Ovary (tissue), 9 donors: ENCODE measurements around the gene NELL1. TPM values are rescaled to one million over a fixed set of nuclear protein-coding genes. Genes with fewer than 3 reads are reported as not detected.

Source experiments
- DNase-seq, 5 donors: peaks; one replicate each; pipeline ENCODE4 v3.0.0-alpha.2; 2019 to 2020
- H3K27ac ChIP-seq, 2 donors: fragments of 200-600 bp; one replicate each; pipeline versions ENCODE4 v1.5.1 to v1.8.0; 2019 to 2022
- H3K27me3 ChIP-seq: fragments of 200-600 bp; one replicate; pipeline ENCODE4 v1.8.0; 2022
- H3K36me3 ChIP-seq: fragments of 200-600 bp; sonication (generic); one replicate; pipeline ENCODE4 v1.5.1; 2019
- H3K4me1 ChIP-seq: one replicate; pipeline ENCODE4 v1.8.1; 2013; ENCODE audit warnings: mild to moderate bottlenecking, moderate library complexity; ENCODE audit not compliant: insufficient read depth
- H3K4me3 ChIP-seq: fragments of 200-600 bp; sonication (generic); one replicate; pipeline ENCODE4 v1.5.1; 2017
- H3K9me3 ChIP-seq, 2 donors: fragments of 200-600 bp in 1 of 2; sonication (generic) in 1 of 2; one replicate each; pipeline versions ENCODE4 v1.5.1 to v1.8.1; 2013 to 2019; ENCODE audit warnings: mild to moderate bottlenecking in 1 of 2, moderate library complexity in 1 of 2
- EP300 ChIP-seq: sonication (generic); formaldehyde crosslinking; IDR thresholded peaks from one replicate; pipeline ENCODE4 v1.6.1; 2017; ENCODE audit warnings: antibody characterized with exemption
- POLR2A ChIP-seq: fragments of 450-650 bp; IDR thresholded peaks from one replicate; pipeline ENCODE4 v1.6.1; 2017; ENCODE audit warnings: antibody characterized with exemption, mild to moderate bottlenecking, moderate library complexity
- WGBS, 3 donors: extraction: QIAGEN DNeasy Blood & Tissue Kit in 1 of 3; methylation state at CpG; one replicate each; pipeline versions ENCODE4 v1.1.5 to v1.1.7; 2013 to 2017; 5-methylcytosine and 5-hydroxymethylcytosine counted together
- intact Hi-C, 4 donors: fragments of 100-400 bp; cut with DNase I; formaldehyde crosslinking; loops; one replicate each; pipeline versions ENCODE4 v1.11.0 to v1.15.1; 2022 to 2023
- polyA plus RNA-seq, 2 donors: library from polyadenylated mRNA; stranded (reverse); fragments of 200-250 nt in 1 of 2; fragments of 350-450 nt in 1 of 2; fragmentation: Illumina TruSeq in 1 of 2; extraction: RNeasy Lipid Tissue Mini Kit (QIAGEN cat#74804) in 1 of 2; gene quantifications; one replicate each; pipeline ENCODE4 v1.2.3, GENCODE V29; 2013 to 2014
- total RNA-seq, 7 donors: library from RNA; depleted of rRNA in 2 of 7; stranded (reverse); fragments of >200 nt in 2 of 7; fragmentation: NEBNext Ultra II Directional in 3 of 7; extraction: Animal tissue kit (Norgen Biotek cat#: 25700) in 3 of 7; gene quantifications; one replicate each; pipeline versions ENCODE4 v1.1.0 to v1.2.4, GENCODE V29; 2016 to 2023
- TF ChIP-seq, protein P1 (sequence below), 3 donors: fragments of 450-650 bp in 2 of 3; fragments of 200-600 bp in 1 of 3; IDR thresholded peaks; one replicate each; pipeline versions ENCODE4 v1.5.1 to v1.8.0; 2016 to 2022; ENCODE audit warnings: antibody characterized with exemption in 3 of 3, mild to moderate bottlenecking in 1 of 3
- donor health status: DM: no; HTN: no; CAD: no; lungs with moderate emphysema.
- donor health status: DM: no; HTN: no; CAD: no.
- donor health status: Bipolar disorder and iron deficiency.
- donor health status: DM: yes; HTN: yes; CAD: no.
- donor health status: DM: no; HTN: no; CAD: no.
- donor health status: DM: yes; HTN: yes; CAD: no.

NELL1 gene
- total and polyA plus RNA-seq, 9 donors = 0.21 to 0.43 (median 0.36) TPM; not detected in 5

- no peak for TF ChIP-seq POLR2A
- no peak for TF ChIP-seq EP300
- TF ChIP-seq, protein P1, sequence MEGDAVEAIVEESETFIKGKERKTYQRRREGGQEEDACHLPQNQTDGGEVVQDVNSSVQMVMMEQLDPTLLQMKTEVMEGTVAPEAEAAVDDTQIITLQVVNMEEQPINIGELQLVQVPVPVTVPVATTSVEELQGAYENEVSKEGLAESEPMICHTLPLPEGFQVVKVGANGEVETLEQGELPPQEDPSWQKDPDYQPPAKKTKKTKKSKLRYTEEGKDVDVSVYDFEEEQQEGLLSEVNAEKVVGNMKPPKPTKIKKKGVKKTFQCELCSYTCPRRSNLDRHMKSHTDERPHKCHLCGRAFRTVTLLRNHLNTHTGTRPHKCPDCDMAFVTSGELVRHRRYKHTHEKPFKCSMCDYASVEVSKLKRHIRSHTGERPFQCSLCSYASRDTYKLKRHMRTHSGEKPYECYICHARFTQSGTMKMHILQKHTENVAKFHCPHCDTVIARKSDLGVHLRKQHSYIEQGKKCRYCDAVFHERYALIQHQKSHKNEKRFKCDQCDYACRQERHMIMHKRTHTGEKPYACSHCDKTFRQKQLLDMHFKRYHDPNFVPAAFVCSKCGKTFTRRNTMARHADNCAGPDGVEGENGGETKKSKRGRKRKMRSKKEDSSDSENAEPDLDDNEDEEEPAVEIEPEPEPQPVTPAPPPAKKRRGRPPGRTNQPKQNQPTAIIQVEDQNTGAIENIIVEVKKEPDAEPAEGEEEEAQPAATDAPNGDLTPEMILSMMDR (IDR thresholded peaks at IDR 0.05) = no peak
- H3K27ac ChIP-seq = no peak overlapping the region
- intact Hi-C loops = no loop called here
- H3K27me3 ChIP-seq = no peaks in the 10 kb centered on the region
- DNase-seq = no peak
- H3K9me3 ChIP-seq = no peaks in the 10 kb centered on the region
- H3K4me1 ChIP-seq = no peaks in the 10 kb centered on the region
- WGBS, 3 donors = 74 to 85% (median 76%) methylated on average over 6 of the region's 6 CpGs
- H3K4me3 ChIP-seq = no peak overlapping the region
- no peaks in the 10 kb centered on the region for H3K36me3 ChIP-seq
Measured at GRCh38 chr11:20707876-20708275, 38.5 kb downstream of the NELL1 start.

- intact Hi-C loops = no loop called here
- no peak for DNase-seq
- 81 to 84% (median 81%) methylated on average over 3 of the region's 3 CpGs for WGBS, 3 donors
Measured at GRCh38 chr11:20712912-20713311, 43.5 kb downstream of the NELL1 start.

GRCh38 chr11:20715464-20715863 is 46.1 kb downstream of the NELL1 start:
- Histone ChIP-seq H3K4me1 (no peaks in the 10 kb centered on the region), H3K9me3 (no peaks in the 10 kb centered on the region), H3K27me3 (no peaks in the 10 kb centered on the region), H3K27ac (no peak overlapping the region), H3K36me3 (no peaks in the 10 kb centered on the region), H3K4me3 (no peak overlapping the region)
- TF ChIP-seq POLR2A (no peak), EP300 (no peak)
- TF ChIP-seq, protein P1 (IDR thresholded peaks at IDR 0.05) = no peak
- no peak for DNase-seq
- 64 to 91% (median 72%) methylated on average over 1 of the region's 1 CpG for WGBS, 3 donors
- intact Hi-C loops = no loop called here

More at GRCh38 chr11:20712912-20713311, 43.5 kb downstream of the NELL1 start:
- TF ChIP-seq POLR2A = no peak
- TF ChIP-seq, protein P1 (IDR thresholded peaks at IDR 0.05) = no peak
- Histone ChIP-seq H3K27ac (no peak overlapping the region), H3K27me3 (no peaks in the 10 kb centered on the region), H3K4me1 (no peaks in the 10 kb centered on the region), H3K9me3 (no peaks in the 10 kb centered on the region), H3K36me3 (no peaks in the 10 kb centered on the region), H3K4me3 (no peak overlapping the region)

- TF ChIP-seq POLR2A (no peak), EP300 (no peak)
- TF ChIP-seq, protein P1 (IDR thresholded peaks at IDR 0.05) = no peak
- DNase-seq = no peak
- H3K9me3 ChIP-seq = no peaks in the 10 kb centered on the region
- no peaks in the 10 kb centered on the region for H3K27me3 ChIP-seq
- WGBS, 3 donors = 66 to 87% (median 84%) methylated on average over 3 of the region's 3 CpGs
- no peaks in the 10 kb centered on the region for H3K4me1 ChIP-seq
- H3K36me3 ChIP-seq = no peaks in the 10 kb centered on the region
- no peak overlapping the region for H3K27ac ChIP-seq
- no peak overlapping the region for H3K4me3 ChIP-seq
- intact Hi-C loops = no loop called here
Measured at GRCh38 chr11:20715931-20716330, 46.5 kb downstream of the NELL1 start.

DNA sequence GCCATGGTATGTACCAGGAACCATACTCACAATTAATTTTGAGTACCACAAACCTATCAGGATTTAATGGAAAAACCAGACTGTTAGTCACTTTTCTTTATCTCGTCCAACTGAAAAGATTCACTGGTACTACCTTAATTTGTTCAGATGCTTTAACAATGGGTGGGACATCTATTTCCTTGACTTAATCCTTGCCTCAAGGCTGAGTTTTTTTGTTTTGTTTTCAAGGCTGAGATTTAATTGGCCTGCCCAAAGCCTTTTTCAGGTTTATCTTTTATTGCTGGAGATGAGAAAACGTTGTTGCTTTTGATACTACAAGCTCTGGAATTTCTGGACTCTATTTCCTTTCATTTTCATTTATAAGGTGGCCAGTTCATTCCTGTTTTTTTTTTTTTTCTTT is 50.4 kb downstream of the NELL1 start:
- intact Hi-C loops = no loop called here
- TF ChIP-seq EP300 = no peak
- no peak for TF ChIP-seq POLR2A
- TF ChIP-seq, protein P1 (IDR thresholded peaks at IDR 0.05) = no peak
- 32 to 47% (median 39%) methylated on average over 2 of the region's 2 CpGs for WGBS, 3 donors
- no peaks in the 10 kb centered on the region for H3K4me1 ChIP-seq
- no peaks in the 10 kb centered on the region for H3K36me3 ChIP-seq
- no peaks in the 10 kb centered on the region for H3K9me3 ChIP-seq
- no peak overlapping the region for H3K4me3 ChIP-seq
- no peak overlapping the region for H3K27ac ChIP-seq
- H3K27me3 ChIP-seq = no peaks in the 10 kb centered on the region
- no peak for DNase-seq
